ENCODE data around the gene CNTN1.
"Not testable (repeated sequence)": the region's sequence is repeated elsewhere in the genome, so short reads cannot be mapped to it uniquely, and the experiment has no call there.

The CNTN1 gene

DNA sequence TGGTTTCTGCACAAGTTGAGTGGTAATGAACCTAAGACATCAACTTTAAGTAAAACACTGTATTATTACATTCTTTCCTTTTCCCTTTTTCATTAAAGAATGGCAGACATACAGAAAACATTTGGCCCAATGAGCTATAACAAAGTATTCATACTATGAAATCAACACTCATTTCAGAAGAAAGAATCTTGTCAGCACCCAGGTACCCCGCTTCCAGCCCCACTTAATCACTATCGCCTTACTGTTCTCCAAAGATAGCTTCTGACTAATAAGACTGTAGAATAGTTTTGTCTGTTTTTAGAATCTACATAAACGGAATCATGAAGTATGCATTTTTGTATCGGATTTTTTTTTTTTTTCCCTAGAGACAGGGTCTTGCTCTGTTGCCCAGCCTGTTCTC, 9.5 kb downstream of the CNTN1 start:
- DNase-seq = no peak

DNA sequence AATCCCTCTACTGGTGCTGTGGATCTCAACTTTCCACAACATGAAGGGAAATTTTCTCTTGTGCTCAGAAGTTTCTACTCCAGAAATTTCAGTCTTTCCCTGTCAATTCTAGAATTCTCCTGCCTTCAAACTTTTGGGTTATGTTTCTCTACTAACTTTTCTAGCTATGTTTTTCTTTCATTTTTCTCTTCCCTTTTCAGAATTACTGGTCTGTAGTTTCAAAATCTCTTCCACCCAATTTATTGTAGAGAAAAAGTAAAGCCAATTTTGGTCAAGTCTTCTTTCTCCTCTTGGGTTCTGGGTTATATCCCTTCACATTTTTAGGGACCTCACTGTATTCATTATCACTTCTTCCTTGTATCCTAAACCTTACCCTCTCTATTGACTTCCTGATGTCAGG, 18.9 kb downstream of the CNTN1 start:
- no peak for DNase-seq

DNA sequence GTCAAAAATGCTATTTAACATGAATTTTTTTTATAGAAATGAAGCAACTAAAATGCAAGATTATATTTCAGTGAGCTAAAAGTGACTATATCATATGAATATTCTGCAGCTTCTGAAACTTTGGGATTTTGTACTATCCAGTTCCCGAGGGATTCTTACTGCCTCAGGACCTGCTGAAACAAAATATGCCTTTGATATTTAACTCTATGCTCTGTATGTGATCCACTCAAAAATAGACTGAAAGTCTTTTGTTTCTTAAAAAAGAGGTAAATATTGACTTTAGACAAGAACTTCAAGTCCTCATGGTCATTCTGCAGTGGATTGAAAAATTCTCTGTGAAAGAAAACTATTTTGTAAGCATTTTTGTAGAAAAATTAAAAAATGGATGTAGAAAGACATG, 22.4 kb downstream of the CNTN1 start:
- DNase-seq = no peak

DNA sequence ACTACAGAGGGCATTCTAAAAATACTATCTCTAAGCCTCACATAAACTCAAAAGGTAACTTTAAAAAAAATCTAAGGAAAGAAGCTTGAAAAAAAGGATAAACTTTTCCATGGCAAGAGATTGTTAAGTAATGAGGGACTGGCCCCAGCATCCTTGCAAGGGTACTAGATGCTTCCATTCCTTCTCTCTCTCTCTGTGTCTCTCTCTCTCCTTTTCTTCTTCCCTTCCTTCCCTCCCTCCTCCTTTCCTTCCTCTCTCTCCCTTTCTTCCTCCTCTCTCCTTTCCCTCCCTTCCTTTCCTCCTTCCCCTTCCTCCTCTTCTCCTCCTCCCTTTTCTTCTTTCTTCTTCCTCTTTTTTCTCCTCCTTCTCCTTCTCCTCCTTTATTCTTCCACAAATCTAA, 23.8 kb downstream of the CNTN1 start:
- no peak for DNase-seq

DNA sequence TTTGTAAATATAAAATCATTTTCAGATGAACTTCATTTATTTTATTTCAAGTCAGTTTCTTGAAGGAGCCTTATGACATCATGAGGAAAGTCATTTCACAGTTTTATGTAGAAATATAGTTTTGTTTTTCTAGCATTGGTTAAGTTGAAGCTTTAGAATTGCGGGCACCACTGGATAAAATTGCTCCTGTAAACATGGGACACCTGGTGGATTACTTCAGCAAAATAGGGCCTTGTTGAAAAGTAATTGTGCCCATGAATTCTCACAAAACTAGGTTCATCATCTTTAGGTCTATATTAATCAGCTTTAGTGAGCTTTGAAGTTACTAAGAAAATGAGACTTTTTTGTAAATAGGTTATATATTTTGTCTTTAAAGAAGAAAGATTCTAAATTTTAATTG, 25.3 kb downstream of the CNTN1 start:
- no peak for DNase-seq

DNA sequence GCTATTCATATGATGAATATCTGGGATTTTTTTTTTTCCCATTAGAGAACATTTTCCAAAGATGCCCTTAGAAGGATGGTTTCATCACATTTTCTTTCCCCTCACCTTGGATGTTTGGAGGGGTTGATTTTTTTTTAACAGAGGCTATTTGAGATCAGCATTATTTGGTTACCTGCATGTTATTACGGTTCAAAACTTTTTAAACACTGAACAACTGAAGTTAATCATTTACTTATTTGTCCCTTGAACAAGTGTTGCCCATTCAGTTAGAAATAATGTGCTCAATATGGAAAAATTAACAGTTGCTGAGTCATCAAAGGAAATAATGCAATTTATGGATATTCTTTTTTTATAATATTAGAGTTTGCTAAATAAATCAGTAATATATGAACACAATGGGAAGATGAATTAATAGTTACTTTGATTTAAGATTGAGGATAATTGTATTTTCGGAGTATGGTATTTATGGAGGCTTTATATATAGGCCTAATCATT, 26.7 kb downstream of the CNTN1 start:
- no peak for DNase-seq

DNA sequence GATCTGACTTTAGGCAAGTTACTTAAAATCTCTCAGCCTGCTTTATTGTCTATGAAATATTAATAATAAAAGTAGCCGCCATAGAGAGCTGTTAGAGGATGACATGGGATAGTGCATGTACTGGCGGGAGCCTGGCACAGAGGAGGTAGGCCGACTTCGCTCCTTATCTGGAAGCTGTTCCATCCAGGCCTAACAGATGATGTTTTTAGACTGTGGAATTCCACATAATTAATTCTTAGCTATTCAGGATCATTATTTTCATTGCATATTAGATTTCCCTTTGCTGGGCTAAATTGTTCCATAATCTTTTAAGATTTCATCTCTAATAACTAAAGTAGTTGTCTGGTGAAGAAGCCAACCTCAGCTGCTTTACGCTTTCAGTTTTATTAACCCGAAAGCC, 30.8 kb downstream of the CNTN1 start:
- DNase-seq = no peak

DNA sequence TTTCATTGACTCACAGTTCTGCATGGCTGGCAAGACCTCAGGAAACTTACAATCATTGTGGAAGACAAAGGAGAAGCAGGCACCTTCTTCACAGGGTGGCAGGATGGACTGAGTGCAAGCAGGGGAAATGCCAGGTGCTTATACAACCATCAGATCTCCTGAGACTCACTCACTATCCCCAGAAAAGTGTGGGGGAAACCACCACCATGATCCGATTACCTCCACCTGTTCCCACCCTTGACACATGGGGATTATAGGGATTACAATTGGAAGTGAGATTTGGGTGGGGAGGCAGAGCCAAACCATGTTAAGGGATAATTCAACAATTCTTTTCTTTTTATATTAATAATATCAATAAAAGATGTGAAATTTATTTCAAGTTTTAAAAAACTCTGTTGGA, 34.1 kb downstream of the CNTN1 start:
- no peak for DNase-seq

DNA sequence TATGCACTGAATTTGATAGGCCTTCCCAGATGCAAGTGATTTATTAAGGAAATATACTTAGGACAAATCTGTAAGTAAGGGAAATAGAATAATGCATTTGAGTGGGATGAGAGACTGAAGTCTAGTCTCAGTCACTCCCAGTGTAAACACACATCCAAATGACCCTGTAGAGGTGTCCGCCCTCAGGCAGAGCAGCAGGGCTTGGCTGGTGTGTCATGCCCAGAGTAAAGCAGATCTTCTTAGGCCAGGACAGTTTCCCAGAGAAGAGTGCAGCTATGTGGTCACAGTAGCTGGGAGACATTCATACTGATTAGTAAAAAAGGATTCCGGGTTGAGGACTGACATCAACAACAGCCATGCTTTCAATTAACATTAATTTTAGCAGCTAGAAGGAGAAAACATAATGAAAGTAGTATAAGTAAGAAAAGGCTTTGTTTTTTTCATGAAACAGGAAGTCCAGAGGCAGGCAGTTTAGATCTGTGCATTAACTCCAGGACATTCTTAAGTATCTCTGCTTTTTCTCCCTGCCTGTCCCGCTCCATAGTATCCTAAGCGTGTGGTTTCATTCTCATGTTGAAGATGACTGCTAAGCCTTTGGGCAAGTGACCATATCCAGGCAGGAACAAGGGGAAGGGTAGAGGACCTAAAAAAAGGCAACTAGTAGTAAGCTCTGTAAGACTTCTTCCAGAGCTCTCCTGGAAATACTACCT, 35.7 kb downstream of the CNTN1 start:
- DNase-seq = no peak

DNA sequence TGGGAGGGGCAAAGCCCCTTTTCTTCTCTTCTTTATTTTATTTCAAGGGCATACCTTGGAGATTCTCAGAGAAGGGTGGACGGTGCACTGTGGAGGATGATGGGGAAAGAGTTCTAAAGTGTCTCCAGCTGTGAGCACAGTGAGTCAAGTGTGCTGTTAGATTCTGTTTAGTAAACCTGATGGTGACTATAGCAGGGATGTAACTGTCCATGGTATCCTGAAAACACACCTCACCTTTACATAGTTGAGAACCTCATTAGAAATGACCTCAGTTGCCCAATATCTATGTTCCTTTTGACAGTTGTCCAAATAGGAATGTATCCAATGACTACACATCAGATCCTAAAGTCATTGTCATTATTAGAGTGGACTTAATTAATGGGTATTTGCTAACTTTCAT, 38.0 kb downstream of the CNTN1 start:
- no peak for DNase-seq

DNA sequence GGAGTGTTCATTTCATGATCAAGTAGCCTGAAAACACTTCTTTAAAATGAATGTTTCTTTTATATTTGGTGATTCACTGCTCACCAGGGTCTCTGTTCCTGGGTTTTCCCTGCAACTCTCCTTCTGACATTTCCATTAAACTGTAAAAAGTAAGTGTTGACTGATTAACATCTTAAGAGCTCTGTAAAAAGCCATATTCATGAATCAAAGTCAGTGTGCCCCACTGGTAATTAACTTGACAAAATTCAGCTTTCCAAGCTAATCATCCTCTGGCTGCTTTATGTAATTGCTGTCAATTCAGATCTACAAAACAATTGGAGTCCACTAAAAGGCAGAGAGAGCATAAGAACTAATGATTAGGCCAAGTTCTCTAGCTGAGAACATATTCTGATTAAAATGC, 41.6 kb downstream of the CNTN1 start:
- DNase-seq = no peak

DNA sequence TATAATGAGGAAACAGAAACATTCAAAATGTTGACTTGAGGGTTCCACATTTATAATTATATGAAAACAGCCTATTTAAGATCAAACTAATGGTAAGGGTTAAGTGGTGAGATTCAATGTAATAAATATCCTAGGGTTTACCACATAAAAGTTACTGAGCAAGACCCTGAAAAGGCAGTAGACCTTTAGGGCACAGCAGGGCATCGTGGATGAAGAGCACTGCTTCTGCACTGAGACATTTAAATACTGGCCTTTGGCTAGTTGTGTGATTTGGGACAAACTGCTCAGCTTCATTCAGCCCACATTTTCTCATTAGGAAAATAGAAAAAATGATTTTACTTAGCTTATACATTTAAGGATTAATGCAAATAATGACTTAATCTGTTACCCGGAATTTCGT, 42.0 kb downstream of the CNTN1 start:
- no peak for DNase-seq

DNA sequence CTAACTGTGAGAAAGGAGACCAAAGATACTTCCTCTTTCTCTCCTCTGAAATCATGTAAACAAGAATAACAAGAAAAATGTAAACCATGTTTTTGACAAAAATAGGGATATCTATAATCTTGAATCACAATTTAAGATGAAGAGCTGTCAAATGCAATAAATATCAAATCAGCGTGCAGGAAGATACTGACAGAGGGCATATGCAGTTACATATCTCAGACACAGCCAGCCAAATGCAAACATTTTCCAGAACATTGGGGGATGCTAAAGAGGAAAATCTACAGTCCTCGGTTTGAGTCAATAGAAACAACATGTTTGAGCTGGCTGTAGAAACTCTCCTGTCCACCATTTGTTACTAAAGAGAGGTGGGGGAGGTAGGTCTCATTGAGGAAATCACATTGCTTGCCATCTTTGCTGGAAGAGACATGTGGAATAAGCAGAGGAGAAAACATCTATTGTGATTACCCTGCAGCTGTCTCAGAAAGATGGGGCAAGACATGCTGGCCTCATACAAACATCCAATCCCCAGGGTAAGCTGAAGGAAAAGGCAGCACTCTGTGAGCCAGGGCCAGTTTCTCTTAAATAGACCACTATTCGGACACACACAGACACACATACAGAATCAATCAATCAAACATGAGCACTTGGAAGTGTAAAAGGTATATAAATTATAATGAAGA, 43.5 kb downstream of the CNTN1 start:
- no peak for DNase-seq

DNA sequence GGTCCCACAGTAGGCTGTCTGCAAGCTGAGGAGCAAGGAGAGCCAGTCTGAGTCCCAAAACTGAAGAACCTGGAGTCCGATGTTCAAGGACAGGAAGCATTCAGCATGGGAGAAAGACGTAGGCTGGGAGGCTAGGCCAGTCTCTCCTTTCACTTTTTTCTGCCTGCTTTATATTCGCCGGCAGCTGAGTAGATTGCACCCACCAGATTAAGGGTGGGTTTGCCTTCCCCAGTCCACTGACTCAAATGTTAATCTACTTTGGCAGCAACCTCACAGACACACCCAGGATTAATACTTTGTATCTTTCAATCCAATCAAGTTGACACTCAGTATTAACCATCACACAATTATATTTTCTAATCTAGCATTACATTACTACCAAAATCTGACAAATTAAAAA, 45.2 kb downstream of the CNTN1 start:
- DNase-seq = not testable (repeated sequence)

DNA sequence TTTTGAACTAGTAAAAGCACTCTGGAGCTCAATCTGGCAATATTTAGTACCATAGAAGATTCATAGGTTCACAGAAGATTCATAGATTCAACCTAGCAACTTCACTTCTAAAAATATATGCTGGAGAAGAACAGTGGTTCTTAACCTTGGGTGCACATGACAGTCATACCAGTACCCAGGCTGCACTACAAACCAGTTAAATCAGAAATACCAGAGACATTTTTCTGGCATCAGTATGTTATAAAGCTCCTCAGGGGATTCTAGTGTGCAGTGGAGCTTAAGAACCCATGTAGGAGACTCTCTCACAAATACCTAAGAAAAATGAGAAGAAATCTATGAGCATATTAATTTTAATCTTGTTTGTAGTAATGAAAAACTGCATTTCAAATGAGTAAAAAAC, 46.6 kb downstream of the CNTN1 start:
- no peak for DNase-seq

DNA sequence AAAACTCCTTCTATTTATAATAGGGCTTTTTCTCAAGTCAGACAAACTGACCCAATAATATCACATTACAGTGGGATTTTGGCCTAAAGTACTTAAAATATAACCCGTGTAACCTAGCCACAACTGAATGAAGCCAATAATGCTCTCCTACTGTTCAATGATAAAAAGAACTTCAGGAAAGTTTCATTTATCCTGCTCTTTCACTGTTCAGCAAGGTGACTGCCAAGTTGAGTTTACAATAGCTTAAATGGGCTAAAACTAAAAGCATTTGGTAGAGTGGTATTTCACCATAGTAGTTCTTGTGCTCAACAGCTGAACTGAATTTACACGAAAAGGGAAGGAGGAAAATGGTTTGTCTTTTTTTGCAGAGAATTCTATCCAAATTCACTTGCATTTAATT, 49.8 kb downstream of the CNTN1 start:
- DNase-seq = no peak

DNA sequence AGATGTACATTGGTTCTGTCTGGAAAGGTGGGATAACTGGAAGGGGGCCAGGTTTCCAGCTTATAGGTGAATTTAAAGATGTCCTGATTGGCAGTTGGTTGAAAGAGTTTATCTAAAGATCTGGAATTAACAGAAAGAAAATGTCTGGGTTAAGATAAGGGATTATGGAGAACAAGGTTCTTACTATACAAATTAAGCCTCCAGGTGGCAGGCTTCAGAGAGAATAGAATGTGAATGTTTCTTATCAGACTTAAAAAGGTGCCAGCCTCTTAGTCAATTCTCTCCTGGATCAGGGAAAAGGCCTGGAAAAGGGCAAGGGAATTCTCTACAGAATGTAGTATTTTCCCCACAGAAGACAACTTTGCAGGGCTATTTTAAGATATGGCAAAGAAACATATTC, 53.1 kb downstream of the CNTN1 start:
- DNase-seq = no peak

DNA sequence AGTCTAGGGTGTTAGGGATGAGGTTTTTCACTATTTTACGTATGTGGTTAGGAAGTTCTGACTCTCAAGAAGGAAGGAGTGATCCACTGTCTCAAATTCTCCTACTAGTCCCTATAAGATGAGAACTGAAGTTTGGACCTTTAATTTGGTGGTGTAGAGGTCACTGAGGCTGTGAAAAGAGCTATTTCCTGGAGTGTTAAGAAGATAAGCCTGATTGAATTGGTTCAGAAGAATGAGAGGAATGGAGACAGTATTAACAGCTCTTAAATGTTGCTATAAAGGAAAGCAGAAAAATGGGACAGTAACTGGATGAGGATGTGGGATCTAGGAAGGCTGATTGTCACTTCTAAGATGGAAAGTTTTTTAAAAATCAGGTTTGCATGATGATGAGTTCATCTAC, 57.6 kb downstream of the CNTN1 start:
- no peak for DNase-seq

DNA sequence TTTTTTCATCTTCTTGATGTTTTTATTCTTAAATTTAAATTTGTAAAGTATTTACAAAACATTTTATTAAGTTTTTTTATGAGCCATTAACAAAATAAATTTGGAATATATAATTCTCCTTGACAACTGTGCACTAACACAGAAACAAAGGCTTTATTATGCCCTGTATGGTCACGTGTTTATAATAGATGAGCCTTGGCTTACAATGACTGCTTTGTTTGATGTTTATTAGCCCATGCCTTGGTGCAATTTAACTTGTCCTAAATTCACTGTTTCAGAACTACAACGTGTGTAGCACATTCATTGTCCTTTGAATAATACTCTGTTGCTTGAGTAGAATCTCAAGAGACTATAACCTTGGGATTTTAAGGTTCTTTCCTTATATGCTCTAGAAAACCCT, 59.8 kb downstream of the CNTN1 start:
- DNase-seq = no peak

DNA sequence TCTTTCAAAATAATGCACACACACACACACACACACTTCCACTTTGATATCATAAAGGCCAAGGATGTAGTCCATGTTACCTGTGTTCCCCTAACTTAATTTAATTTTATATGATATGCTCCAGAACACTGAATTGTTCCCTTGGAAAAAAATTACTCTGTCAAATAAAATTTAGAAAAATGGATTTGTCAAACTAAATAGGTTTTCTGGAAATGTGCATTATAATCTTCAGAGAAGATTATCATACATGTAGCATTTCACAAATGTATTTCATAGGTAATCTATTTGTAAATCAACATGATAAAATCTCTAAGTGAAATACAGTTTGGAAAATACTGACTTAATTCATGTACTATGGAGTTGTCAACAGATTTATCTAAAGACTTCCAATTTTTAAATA, 68.6 kb downstream of the CNTN1 start:
- DNase-seq = no peak

DNA sequence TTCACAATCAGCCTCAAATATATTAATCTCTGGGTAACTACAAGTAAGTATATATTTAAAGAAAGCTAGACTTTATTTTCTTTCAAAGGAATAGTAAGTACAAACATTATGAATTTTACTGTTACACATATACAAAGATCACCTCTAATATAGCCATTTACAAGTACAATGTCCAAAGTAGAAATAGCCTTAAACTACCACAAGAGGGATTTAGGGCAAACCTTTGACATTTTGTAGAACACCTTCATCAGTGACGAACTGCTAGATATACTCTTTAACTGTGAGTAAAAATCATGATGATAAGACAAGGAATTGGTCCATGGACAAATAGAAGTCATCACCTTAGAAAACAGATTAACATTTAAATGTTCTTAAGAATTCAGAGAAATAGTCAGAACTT, 69.8 kb downstream of the CNTN1 start:
- no peak for DNase-seq

DNA sequence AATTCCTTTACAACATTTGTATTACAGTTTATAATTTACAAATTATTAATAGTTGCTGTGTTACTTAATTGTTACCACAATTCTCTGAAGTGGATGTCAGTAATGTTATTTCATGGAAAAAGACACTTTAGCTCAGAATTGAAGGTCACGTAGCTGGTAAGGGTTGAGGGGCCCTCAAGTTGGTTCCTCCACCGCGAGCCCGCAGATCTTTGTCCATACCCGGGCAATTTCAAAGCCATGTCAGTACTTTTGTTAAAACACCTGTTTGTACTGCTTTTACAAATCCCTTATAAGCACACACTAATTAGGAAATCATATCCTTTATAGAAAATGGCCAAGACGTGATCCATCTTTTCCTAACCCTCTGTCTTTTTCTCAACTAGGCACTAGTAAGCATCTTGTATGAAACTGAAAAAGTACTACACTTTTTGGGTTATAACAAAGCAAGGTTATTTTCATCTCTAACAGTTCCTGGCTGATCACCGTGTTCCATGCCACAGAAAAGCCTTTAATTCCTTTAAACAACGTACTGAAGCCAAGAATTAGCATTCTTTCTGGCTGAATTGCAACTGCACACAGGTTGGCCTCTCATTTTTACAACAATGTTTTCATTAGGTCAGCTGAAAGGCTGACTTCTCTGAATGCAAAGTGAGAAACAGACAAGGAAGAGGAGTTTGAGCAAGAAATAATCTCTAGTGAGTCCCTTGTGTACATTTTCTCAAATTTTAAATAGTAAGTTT, 76.1 kb downstream of the CNTN1 start:
- DNase-seq = no peak

DNA sequence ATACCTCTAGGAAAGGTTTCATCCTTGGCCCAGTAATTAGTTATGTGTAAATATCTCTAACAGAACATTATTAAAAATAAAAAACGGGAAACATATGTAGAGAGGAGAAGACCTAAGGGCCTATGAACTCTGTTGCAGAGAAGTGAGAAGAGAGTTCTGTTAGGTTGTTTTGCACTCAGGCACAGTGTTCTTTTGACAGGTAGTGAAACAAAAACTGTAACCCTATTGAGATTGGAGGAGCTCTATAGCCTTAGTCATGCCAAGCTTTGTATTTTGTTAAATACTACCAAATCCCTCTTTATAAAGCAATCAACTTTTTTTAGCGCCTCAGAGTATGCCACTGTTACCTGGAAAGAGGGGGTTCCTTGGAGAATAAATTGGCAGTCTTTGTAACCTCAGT, 77.6 kb downstream of the CNTN1 start:
- DNase-seq = no peak

DNA sequence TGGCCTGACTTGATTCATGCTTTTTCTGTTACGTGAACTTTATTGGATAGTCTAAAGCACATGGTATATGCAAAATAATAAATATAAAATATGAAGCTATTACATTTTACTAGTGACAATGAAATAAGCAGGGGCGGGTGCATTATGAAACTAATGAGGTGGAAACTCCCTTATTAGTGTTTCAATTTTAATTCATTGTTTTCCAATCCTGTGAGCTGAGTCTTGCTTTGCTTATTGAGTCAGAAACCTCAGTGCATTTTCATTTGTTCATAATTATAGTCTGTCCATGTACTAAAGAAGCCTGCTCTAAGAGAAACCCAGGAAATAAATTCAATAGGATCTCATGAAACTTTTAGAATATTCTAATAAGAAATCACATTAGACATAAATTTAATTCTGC, 78.5 kb downstream of the CNTN1 start:
- DNase-seq = no peak

Measured in suppressor macrophage (primary cell).